HG03095 (cell line): Measurements from ENCODE around the gene MT1X.
"Not testable (repeated sequence)": the region's sequence is repeated elsewhere in the genome, so short reads cannot be mapped to it uniquely, and the experiment has no call there.

ENCODE experiments used
- ATAC-seq: cut with Tn5 transposase; IDR thresholded peaks from one replicate; pipeline ENCODE4 v1.9.1; 2021; ENCODE audit warnings: moderate library complexity; ENCODE audit not compliant: unreplicated experiment

The MT1X gene

GRCh38 chr16:56652600-56652999 lies 29.7 kb upstream of the MT1X start:
- ATAC-seq = no peak

DNA sequence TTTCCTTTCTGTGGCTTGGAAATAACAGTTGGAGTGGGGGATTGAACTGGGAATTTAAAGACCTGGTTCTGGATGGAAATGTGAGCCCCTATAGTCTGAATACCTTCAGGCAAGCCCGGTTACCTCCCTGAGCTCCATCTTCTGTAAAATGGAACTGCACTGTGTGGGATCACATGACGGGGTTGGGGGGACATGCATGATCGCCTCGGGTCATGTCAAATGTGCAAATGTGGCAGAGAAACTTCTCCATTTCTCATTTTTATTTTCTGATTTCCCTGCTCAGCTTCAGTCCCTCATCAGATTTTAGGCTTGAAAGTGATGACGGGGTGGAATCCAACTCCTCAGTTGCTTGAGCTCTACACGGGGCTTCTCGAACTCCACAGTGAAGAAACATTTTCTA lies 29.1 kb upstream of the MT1X start:
- no peak for ATAC-seq

DNA sequence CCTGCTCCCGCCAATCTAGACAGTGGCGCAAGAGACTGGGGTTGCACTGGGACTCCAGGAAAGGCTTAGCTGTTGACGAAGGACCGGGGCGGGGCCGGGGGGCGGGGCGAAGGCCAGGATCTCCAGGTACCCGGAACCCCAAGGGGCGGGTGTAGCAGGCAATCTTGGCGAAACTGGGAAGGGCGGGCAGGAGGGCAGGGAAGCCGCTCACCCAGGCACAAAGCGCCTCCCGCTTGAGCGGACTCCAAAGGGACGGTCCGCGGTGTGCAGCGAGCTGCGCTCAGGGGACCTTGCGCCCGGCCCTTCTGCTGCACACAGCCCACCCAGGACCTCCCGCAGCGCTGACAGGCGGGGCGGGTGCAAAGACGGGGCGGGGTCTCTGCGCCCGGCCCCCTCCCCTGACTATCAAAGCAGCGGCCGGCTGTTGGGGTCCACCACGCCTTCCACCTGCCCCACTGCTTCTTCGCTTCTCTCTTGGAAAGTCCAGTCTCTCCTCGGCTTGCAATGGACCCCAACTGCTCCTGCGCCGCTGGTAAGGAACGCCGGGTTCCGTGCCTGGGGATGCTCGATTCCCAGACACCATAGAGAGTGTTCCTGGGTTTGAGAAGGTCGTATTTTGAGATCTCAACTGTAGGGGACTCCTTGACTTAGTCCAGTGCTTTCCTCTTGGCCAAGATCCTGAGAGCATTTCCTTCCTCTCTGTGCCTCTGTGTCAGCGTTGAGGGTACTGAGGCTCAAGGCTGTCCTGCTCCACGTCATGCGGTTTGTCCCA lies 24.5 kb upstream of the MT1X start, which contains the start of gene MT1F:
TSS of gene MT1F (plus strand) at position 405 of the 772 bp plus-strand sequence. CDS start at position 505, 100 bp downstream.
- no peak for ATAC-seq

DNA sequence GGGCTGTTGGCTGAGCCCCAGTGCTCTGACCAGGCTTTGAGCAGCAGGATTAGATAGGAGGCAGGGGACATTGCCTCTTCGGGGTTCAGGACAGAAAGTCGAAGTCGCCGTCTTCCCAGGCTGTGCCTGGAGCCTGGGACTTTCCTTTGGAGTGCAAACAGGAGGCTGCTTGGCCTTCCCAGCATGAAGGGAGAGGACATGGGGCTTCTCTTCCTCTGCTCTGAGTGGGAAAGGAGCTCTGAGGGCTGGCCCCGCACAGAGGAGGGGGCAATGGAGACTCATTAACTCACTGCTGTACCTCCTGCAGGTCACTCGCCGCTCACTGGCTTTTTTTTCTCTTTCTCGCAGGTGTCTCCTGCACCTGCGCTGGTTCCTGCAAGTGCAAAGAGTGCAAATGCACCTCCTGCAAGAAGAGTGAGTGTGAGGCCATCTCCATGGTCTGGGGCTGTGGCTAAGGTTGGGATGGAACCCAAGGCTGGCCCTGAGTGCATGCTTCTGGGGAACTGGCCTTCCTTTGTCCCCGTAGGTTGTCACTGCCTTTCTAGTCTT lies 23.9 kb upstream of the MT1X start:
- ATAC-seq = no peak

DNA sequence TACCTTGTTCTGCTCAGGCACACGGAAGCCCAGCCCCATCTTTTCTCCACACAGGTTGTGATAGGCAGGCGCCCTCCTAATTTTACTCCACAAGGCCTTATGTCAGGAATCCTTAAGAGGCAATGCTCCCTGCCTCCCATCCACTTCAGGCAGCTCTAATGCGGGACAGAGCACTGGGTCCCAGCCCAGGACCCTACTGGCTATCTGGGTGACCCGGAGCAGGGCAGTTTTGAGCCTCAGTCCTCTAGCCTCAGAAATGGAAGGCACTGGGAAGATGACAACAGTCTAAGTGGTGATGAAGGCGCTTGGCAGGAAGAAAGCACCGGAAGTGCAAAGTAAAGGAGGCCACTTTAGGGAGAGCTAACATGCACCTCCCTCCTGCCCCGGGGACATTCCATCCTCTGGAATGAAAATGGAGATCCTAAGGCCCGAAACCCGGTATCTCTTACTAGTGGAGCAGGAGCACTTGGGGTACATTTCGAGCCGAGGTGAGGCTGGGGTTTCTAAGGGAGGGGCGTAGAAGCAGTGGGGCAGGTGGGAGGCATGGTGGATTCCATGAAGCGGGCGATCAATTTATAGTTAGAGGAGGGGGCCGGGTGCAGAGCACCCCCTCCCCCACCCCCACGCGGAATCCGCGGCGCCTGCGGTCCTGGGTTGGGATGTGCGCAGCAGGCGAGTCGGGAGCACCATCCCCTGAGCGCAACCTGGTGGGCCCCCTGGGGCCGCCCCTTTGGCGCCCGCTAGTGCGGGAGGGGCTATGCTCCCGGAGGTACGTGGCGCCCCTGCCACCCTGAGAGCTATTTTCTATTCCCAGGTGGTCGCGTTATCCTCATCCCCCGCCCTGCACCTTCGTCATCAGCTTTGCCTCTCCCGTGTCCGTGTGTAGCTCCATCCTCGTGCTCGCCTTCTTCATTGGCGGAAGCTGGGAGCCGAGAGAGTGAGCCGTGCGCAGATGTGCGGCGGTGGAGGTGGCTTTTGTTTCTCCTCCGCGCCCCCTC lies 19.6 kb upstream of the MT1X start:
- ATAC-seq = no peak

DNA sequence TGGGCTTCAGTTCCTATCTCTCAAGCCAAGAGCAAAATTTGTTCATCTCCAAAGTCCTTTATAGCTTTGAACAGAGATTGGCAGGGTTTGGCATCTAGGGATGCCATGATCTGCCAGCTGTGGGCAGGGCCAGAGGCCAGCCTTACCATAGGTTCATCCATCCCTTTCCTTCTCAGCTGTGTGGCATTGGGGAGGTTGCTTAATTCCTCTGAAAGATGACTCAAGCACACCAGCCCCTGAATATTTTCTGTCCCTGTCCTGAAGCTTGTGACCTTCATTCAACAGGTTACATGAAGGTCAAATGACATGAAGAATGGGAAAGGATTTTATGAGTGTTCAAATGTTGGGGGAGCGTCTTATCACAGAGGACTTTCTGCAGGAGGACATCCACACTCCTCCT lies 17.8 kb upstream of the MT1X start:
- no peak for ATAC-seq

- not testable (repeated sequence) for ATAC-seq
Observed at GRCh38 chr16:56665286-56666261, 16.7 kb upstream of the MT1X start.

- no peak for ATAC-seq
Observed at GRCh38 chr16:56667581-56668571, 14.4 kb upstream of the MT1X start, which contains the start of gene MT1G. Gene MT1G, minus strand, starts transcription at chr16:56668065. Its CDS starts 72 bp downstream, at chr16:56667993.

DNA sequence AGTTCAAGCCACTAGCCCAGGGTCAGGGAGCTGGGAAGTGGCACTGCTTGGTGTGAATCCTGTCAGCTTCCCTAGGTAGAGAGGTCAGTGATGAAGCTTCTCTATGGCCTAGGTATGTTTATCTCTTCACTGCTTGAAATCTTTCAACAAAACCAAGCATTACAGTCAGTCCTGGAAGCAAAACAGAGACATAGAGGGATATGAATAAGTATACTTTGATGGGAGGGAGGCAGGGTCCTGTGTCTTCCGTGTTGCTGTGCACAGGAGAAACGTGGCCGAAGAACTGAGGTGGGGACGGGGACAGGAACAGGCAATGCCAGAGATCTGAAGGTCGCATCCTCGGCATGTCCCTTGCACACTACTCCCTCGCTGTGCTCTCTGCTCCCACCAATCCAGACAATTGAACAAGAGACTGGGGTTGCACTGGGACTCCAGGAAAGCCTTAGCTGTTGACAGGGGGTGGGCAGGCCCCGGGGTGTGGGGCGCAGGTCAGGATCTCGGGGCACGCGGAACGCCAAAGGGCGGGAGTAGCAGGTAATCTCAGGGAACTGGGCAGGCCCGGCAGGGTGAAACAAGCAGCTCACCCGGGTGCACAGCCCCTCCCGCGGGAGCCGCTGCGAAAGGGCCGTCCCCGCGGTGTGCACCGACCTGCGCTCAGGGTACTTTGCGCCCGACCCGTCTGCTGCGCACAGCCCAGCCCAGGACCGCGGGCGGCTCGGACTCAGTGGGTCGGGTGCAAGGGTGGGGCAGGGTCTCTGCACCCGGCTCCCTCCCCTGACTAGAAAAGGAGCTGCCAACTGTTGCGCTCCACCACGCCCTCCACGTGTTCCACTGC lies 13.0 kb upstream of the MT1X start, which contains the start of gene MT1H:
TSS of gene MT1H (plus strand) at position 810 of the 835 bp plus-strand sequence. CDS start 71 bp downstream, outside the sequence.
- no peak for ATAC-seq

DNA sequence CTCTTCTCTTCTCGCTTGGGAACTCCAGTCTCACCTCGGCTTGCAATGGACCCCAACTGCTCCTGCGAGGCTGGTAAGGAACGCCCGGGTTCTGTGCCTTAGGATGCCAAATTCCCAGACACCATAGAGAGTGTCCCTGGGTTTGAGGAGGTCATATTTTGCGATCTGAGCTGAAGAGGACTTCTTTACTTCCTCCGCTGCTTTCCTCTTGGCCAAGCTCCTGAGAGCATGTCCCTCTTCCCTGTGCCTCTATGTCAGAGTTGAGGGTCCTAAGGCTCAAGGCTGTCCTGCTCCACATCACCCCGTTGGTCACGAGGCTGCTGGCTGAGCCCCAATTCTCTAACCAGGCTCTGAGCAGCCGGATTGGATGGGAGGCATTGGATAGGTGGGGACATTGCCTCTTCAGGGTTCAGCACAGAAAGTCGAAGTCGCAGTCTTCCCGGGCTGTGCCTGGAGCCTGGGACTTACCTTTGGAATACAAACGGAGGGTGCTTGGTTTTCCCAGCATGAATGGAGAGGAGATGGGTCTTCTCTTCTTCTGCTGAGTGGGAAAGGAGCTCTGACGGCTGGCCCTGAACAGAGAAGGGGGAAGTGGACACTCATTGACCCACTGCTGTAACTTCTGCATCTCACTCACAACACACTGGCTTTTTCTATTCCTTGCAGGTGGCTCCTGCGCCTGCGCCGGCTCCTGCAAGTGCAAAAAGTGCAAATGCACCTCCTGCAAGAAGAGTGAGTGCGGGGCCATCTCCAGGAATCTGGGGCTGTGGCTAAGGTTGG lies 12.2 kb upstream of the MT1X start:
- ATAC-seq = no peak

DNA sequence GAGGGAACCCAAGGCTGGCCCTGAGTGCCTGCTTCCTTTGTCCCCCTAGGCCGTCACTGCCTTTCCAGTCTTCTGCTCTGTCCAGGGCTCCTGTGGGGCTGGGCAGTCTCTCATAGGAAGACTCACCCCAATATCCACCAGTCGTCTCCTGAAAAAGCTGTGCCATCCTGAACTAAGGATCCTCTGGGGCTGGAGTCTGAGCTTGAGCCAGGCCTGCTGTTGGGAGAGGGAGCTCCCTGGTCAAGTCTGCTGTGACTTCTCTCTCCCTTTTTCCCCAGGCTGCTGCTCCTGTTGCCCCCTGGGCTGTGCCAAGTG lies 11.7 kb upstream of the MT1X start:
- no peak for ATAC-seq

- ATAC-seq = not testable (repeated sequence)
Observed at GRCh38 chr16:56671691-56672090, 10.6 kb upstream of the MT1X start.

DNA sequence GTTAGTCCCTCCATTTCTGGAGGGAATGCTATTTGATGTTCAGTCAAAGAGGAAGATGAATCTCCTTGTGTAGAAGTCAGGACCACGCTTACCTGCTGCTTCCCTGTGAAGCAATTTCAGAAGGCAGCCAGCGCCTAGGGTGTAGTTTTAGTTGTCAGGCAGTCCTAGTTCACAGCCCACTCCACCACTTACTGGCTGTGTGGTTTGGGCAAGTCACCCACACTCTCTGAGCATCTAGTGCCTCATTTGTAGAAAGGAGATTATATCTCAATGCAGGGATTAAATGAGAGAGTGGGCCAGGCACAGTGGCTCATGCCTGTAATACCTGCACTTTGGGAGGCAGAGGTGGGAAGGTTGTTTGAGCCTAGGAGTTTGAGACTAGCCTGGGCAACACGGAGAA lies 10.1 kb upstream of the MT1X start:
- ATAC-seq = not testable (repeated sequence)

- ATAC-seq = no peak
Observed at GRCh38 chr16:56672761-56673536, 9.3 kb upstream of the MT1X start.

DNA sequence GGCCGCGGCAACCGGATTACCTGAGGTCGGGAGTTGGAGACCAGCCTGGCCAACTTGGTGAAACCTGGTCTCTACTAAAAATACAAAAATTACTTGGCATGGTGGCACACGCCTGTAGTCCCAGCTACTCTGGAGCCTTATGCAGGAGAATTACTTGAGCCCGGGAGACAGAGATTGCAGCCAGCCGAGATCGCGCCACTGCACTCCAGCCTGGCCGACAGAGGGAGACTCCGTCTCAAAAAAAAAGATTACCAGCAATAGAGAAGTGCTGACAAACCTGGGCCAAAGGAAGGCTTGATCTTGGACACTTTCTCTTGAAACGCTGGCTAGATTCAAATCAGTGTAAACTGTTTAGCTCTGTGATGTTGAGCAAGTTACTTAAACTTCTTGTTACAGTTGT lies 8.3 kb upstream of the MT1X start:
- no peak for ATAC-seq

GRCh38 chr16:56674570-56674969 lies 7.7 kb upstream of the MT1X start:
- ATAC-seq = not testable (repeated sequence)
